Mesendoderm (in vitro differentiated cells): Measurements from ENCODE around the gene IGFL2.
"Not testable (repeated sequence)": the region's sequence is repeated elsewhere in the genome, so short reads cannot be mapped to it uniquely, and the experiment has no call there.

Experiments used
- DNase-seq: peaks from one replicate; pipeline ENCODE4 v3.0.0; 2013
- H2AK5ac ChIP-seq: 2 replicates; pipeline ENCODE4 v1.6.1; 2013; ENCODE audit warnings: low read length, inconsistent platforms
- H2BK120ac ChIP-seq: 2 replicates; pipeline ENCODE4 v1.6.1; 2013; ENCODE audit warnings: low read depth, mild to moderate bottlenecking, low read length, moderate library complexity, mixed read lengths
- H2BK15ac ChIP-seq: replicated peaks from 2 replicates; pipeline ENCODE4 v1.6.1; 2013; ENCODE audit warnings: low read depth, mild to moderate bottlenecking, moderate library complexity
- H2BK5ac ChIP-seq: 2 replicates; pipeline ENCODE4 v1.6.1; 2013; ENCODE audit warnings: low read length, inconsistent platforms
- H3K18ac ChIP-seq: 2 replicates; pipeline ENCODE4 v1.6.1; 2013; ENCODE audit warnings: mild to moderate bottlenecking, low read length, mixed read lengths
- H3K23ac ChIP-seq: one replicate; pipeline ENCODE4 v1.6.1; 2013; ENCODE audit warnings: low read length
- H3K27ac ChIP-seq: 2 replicates; pipeline ENCODE4 v1.5.1; 2013; ENCODE audit warnings: low read depth, mild to moderate bottlenecking, inconsistent platforms, low read length, moderate library complexity
- H3K27me3 ChIP-seq: 2 replicates; pipeline ENCODE4 v1.6.1; 2013; ENCODE audit warnings: low read length, control low read depth, mild to moderate bottlenecking, inconsistent platforms; ENCODE audit not compliant: insufficient read depth, poor library complexity
- H3K36me3 ChIP-seq: 2 replicates; pipeline ENCODE4 v1.6.1; 2013; ENCODE audit warnings: low read length, inconsistent platforms; ENCODE audit not compliant: control insufficient read depth, insufficient read depth
- H3K4ac ChIP-seq: one replicate; pipeline ENCODE4 v1.6.1; 2013; ENCODE audit warnings: low read depth, mild to moderate bottlenecking, low read length, moderate library complexity
- H3K4me1 ChIP-seq: 2 replicates; pipeline ENCODE4 v1.6.1; 2013; ENCODE audit warnings: low read depth, low read length, inconsistent platforms; ENCODE audit not compliant: control insufficient read depth
- H3K4me2 ChIP-seq: 2 replicates; pipeline ENCODE4 v1.6.1; 2013; ENCODE audit warnings: low read length
- H3K4me3 ChIP-seq: 2 replicates; pipeline ENCODE4 v1.5.1; 2013; ENCODE audit warnings: mild to moderate bottlenecking, low read length
- H3K56ac ChIP-seq: one replicate; pipeline ENCODE4 v1.6.1; 2013; ENCODE audit warnings: low read length
- H3K79me1 ChIP-seq: 2 replicates; pipeline ENCODE4 v1.6.1; 2013; ENCODE audit warnings: low read length, inconsistent platforms
- H3K79me2 ChIP-seq: 2 replicates; pipeline ENCODE4 v1.6.1; 2013; ENCODE audit warnings: mild to moderate bottlenecking, low read length; ENCODE audit not compliant: control insufficient read depth, insufficient read depth
- H3K9ac ChIP-seq: 2 replicates; pipeline ENCODE4 v1.6.1; 2013; ENCODE audit warnings: low read length, inconsistent platforms
- H4K5ac ChIP-seq: one replicate; pipeline ENCODE4 v1.6.1; 2013; ENCODE audit warnings: low read length
- H4K8ac ChIP-seq: one replicate; pipeline ENCODE4 v1.6.1; 2013; ENCODE audit warnings: low read depth, mild to moderate bottlenecking, control low read depth, low read length, moderate library complexity
- WGBS: extraction: QIAGEN DNeasy Blood & Tissue Kit; methylation state at CpG from one replicate; pipeline ENCODE4 v1.1.7; 2013; ENCODE audit warnings: low lambda C conversion rate, missing lambda C conversion rate; ENCODE audit not compliant: insufficient coverage; ENCODE audit errors: extremely low coverage; 5-methylcytosine and 5-hydroxymethylcytosine counted together

Gene IGFL2

DNA sequence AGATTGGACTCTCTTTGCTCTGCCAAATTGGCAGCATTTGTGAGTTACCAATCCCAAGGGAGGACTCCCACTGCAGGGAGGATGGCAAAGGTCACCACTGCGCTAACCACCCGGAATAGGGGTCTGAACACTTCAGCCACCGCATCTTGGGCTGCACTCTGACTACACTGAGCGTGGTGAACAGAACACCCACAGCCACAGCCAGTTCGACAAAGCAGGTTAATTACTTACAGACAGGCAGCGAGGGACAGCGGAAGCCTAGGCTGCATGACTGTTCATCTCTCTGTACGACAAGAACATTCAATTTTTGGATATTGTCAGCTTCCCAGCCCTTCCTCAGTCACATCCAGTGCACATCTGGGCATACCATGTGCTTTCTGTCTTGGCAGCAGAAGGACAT, 59.8 kb downstream of the IGFL2 start:
- not testable (repeated sequence) for H3K4me1 ChIP-seq, H3K4me2 ChIP-seq, H3K9ac ChIP-seq, H3K4ac ChIP-seq, H4K8ac ChIP-seq, H3K18ac ChIP-seq, H3K79me1 ChIP-seq, DNase-seq, H3K36me3 ChIP-seq, H2BK15ac ChIP-seq, H3K23ac ChIP-seq, H3K4me3 ChIP-seq, H3K27ac ChIP-seq, H4K5ac ChIP-seq, H3K79me2 ChIP-seq, H3K56ac ChIP-seq, H2BK5ac ChIP-seq, H2BK120ac ChIP-seq, H3K27me3 ChIP-seq, H2AK5ac ChIP-seq
- no CpG with 5 or more reads among the region's 8 CpGs for WGBS

DNA sequence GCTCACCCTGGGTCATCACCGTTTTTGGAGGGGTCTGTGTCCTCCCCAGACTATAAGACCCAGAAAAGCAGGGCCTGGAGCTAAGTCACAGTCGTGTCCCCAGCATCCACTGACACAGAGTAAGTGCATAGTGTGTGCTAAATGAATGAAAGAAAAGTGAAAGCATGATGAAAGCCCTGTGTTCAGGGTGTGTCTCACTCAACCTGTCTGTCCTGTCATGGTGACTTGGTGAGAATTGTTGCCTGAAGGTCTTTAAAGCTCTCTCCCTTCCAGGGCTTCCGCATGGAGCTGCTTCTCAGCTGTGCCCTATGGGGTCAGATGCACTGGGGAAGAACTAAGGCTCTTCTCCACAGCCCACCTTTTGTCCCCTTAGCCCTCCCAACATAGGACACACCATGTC, 61.0 kb downstream of the IGFL2 start:
- H3K4me3 ChIP-seq: no peak overlapping the region
- no peak for DNase-seq
- H2BK15ac ChIP-seq: no peak overlapping the region
- no peak overlapping the region for H3K4ac ChIP-seq
- no peak overlapping the region for H3K9ac ChIP-seq
- no peak overlapping the region for H3K23ac ChIP-seq
- no peak overlapping the region for H3K56ac ChIP-seq
- no peak overlapping the region for H2BK120ac ChIP-seq
- H2BK5ac ChIP-seq: no peak overlapping the region
- no peaks in the 10 kb centered on the region for H3K79me2 ChIP-seq
- no peak overlapping the region for H4K8ac ChIP-seq
- H2AK5ac ChIP-seq: no peak overlapping the region
- no peaks in the 10 kb centered on the region for H3K79me1 ChIP-seq
- no peak overlapping the region for H3K18ac ChIP-seq
- no peak overlapping the region for H3K4me2 ChIP-seq
- peaks cover 7% of the 10 kb centered on the region for H3K4me1 ChIP-seq
- no peak overlapping the region for H4K5ac ChIP-seq
- WGBS: no CpG with 5 or more reads among the region's 3 CpGs
- H3K27me3 ChIP-seq: no peaks in the 10 kb centered on the region
- no peaks in the 10 kb centered on the region for H3K36me3 ChIP-seq
- H3K27ac ChIP-seq: no peak overlapping the region

DNA sequence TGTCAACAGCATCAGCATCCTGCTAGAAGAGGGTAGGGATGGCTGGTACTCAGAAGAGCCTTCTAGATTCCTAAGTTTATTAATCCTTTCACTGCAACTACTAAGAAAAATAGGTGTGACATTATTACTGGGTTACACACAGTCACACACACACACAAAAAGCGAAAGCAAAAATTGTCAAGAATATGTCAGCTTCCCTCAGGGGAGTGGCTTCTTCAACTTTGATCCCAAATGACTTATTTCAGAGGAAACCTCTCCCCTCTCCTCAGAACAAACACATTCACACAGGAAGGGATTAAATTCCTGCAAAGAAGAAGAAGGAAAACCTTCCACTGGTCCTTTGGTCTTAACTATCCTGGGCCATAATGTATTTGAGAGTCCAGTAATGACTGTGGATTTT, 61.4 kb downstream of the IGFL2 start:
- H3K27ac ChIP-seq: no peak overlapping the region
- H3K9ac ChIP-seq: no peak overlapping the region
- no peak overlapping the region for H2BK15ac ChIP-seq
- no CpG with 5 or more reads among the region's 1 CpG for WGBS
- no peak overlapping the region for H4K5ac ChIP-seq
- H3K79me2 ChIP-seq: no peaks in the 10 kb centered on the region
- no peak overlapping the region for H2BK5ac ChIP-seq
- DNase-seq: no peak
- H2BK120ac ChIP-seq: no peak overlapping the region
- H3K4me1 ChIP-seq: peaks cover 7% of the 10 kb centered on the region
- H3K23ac ChIP-seq: no peak overlapping the region
- no peaks in the 10 kb centered on the region for H3K36me3 ChIP-seq
- H3K18ac ChIP-seq: no peak overlapping the region
- no peak overlapping the region for H4K8ac ChIP-seq
- no peak overlapping the region for H2AK5ac ChIP-seq
- no peak overlapping the region for H3K4ac ChIP-seq
- H3K4me3 ChIP-seq: no peak overlapping the region
- H3K27me3 ChIP-seq: no peaks in the 10 kb centered on the region
- no peak overlapping the region for H3K4me2 ChIP-seq
- H3K56ac ChIP-seq: no peak overlapping the region
- H3K79me1 ChIP-seq: no peaks in the 10 kb centered on the region

- H3K18ac ChIP-seq: no peak overlapping the region
- no peaks in the 10 kb centered on the region for H3K27me3 ChIP-seq
- no peak overlapping the region for H2BK15ac ChIP-seq
- H3K79me2 ChIP-seq: no peaks in the 10 kb centered on the region
- H4K5ac ChIP-seq: no peak overlapping the region
- no peak overlapping the region for H3K56ac ChIP-seq
- H3K79me1 ChIP-seq: no peaks in the 10 kb centered on the region
- no peak overlapping the region for H3K23ac ChIP-seq
- H3K4me3 ChIP-seq: no peak overlapping the region
- H3K4ac ChIP-seq: no peak overlapping the region
- DNase-seq: no peak
- no peak overlapping the region for H3K9ac ChIP-seq
- H3K27ac ChIP-seq: no peak overlapping the region
- H2BK5ac ChIP-seq: no peak overlapping the region
- no peak overlapping the region for H3K4me2 ChIP-seq
- peaks cover 7% of the 10 kb centered on the region for H3K4me1 ChIP-seq
- no peak overlapping the region for H4K8ac ChIP-seq
- no peaks in the 10 kb centered on the region for H3K36me3 ChIP-seq
- H2AK5ac ChIP-seq: no peak overlapping the region
- no peak overlapping the region for H2BK120ac ChIP-seq
- no CpG with 5 or more reads among the region's 1 CpG for WGBS
These were observed 62.6 kb downstream of the IGFL2 start for GRCh38 chr19:46210669-46211068.
